GM12878 (cell line): ENCODE data around the gene MOCOS. TPM values are rescaled to one million over a fixed set of nuclear protein-coding genes. Genes with fewer than 3 reads are reported as not detected.

Experiments used
- ATF7 ChIP-seq: fragments of 450-650 bp; IDR thresholded peaks from 2 replicates; pipeline ENCODE4 v1.6.1; 2016; ENCODE audit warnings: low read depth, mild to moderate bottlenecking
- CHD2 ChIP-seq: IDR thresholded peaks from 2 replicates; pipeline ENCODE4 v1.6.1; 2011; ENCODE audit warnings: low read depth, low read length, improper control_type of control experiment, borderline replicate concordance
- CHD4 ChIP-seq: fragments of 200-600 bp; sonication (generic); IDR thresholded peaks from 2 replicates; pipeline ENCODE4 v1.6.1; 2016; ENCODE audit warnings: mild to moderate bottlenecking
- CREB1 ChIP-seq: IDR thresholded peaks from 2 replicates; pipeline ENCODE4 v1.6.1; 2012; ENCODE audit warnings: low read depth, mild to moderate bottlenecking, inconsistent platforms
- EGR1 ChIP-seq, 2 experiments: IDR thresholded peaks; 1 replicate in 1 of 2; 2 replicates in 1 of 2; pipeline ENCODE4 v1.6.1; 2011 to 2012; ENCODE audit warnings: low read depth in 2 of 2, low read length in 2 of 2, borderline replicate concordance in 1 of 2, mild to moderate bottlenecking in 1 of 2, moderate library complexity in 1 of 2
- GABPA ChIP-seq: IDR thresholded peaks from 2 replicates; pipeline ENCODE4 v1.6.1; 2014; ENCODE audit warnings: antibody characterized with exemption, low read depth, mild to moderate bottlenecking, inconsistent platforms
- HDAC6 ChIP-seq: fragments of 200-600 bp; sonication (generic); IDR thresholded peaks from one replicate; pipeline ENCODE4 v1.8.0; 2017; ENCODE audit warnings: antibody characterized with exemption; ENCODE audit not compliant: unreplicated experiment
- KDM1A ChIP-seq: fragments of 200-600 bp; sonication (generic); IDR thresholded peaks from 2 replicates; pipeline ENCODE4 v1.6.1; 2016; ENCODE audit warnings: borderline replicate concordance
- NFYB ChIP-seq: IDR thresholded peaks from 2 replicates; pipeline ENCODE4 v1.6.1; 2011; ENCODE audit warnings: low read depth, mild to moderate bottlenecking, low read length, improper control_type of control experiment, moderate library complexity; ENCODE audit not compliant: insufficient read depth
- SIN3A ChIP-seq: IDR thresholded peaks from 2 replicates; pipeline ENCODE4 v1.6.1; 2012; ENCODE audit warnings: low read depth, low read length, improper control_type of control experiment
- SMARCA5 ChIP-seq: fragments of 450-650 bp; IDR thresholded peaks from 2 replicates; pipeline ENCODE4 v1.6.1; 2017; ENCODE audit warnings: mild to moderate bottlenecking
- TBL1XR1 ChIP-seq: IDR thresholded peaks from 2 replicates; pipeline ENCODE4 v1.6.1; 2012; ENCODE audit warnings: low read depth, low read length, improper control_type of control experiment
- ZBED1 ChIP-seq: IDR thresholded peaks from 2 replicates; pipeline ENCODE4 v1.6.1; 2016; ENCODE audit warnings: borderline replicate concordance
- ZNF274 ChIP-seq: IDR thresholded peaks from one replicate; pipeline ENCODE4 v1.8.0; 2011; ENCODE audit not compliant: insufficient read length, insufficient read depth
- polyA plus RNA-seq, 11 experiments: library from polyadenylated mRNA; depleted of rRNA in 4 of 11; unstranded in 6 of 11; stranded (reverse) in 5 of 11; fragments of >200 nt; fragmentation: Nextera tagmentation in 4 of 11; fragmentation: Illumina TruSeq in 1 of 11; extraction: Ambion mirVana in 4 of 11; extraction: Trizol in 1 of 11; gene quantifications; 1 replicate in 1 of 11; 2 replicates in 10 of 11; pipeline versions ENCODE4 v1.2.1 to v1.2.3, GENCODE V29; 2011 to 2016; ENCODE audit warnings: inconsistent platforms in 2 of 11, missing spikeins in 2 of 11, low read depth in 1 of 11
- total RNA-seq, 4 experiments: library from RNA; depleted of rRNA in 3 of 4; stranded (reverse); fragments of >200 nt in 3 of 4; fragmentation: Illumina TruSeq in 1 of 4; extraction: Trizol in 1 of 4; gene quantifications; 2 replicates each; pipeline versions ENCODE4 v1.2.1 to v1.2.3, GENCODE V29; 2013 to 2021
- TF ChIP-seq, protein P1 (sequence below): fragments of 450-650 bp; formaldehyde crosslinking; IDR thresholded peaks from 2 replicates; pipeline ENCODE4 v1.4.0; 2020; ENCODE audit warnings: mild to moderate bottlenecking, moderate library complexity
- TF ChIP-seq, protein P2 (sequence below): IDR thresholded peaks from 2 replicates; pipeline ENCODE4 v1.6.1; 2011; ENCODE audit warnings: borderline replicate concordance, low read depth, mild to moderate bottlenecking, moderate library complexity, low read length; ENCODE audit not compliant: insufficient read depth, poor library complexity, severe bottlenecking
- TF ChIP-seq, protein P3 (sequence below): fragments of 450-650 bp; IDR thresholded peaks from 2 replicates; pipeline ENCODE4 v1.6.1; 2018; ENCODE audit warnings: borderline replicate concordance, mild to moderate bottlenecking; ENCODE audit not compliant: partially characterized antibody
- TF ChIP-seq, protein P4 (sequence below): fragments of 450-650 bp; IDR thresholded peaks from 2 replicates; pipeline ENCODE4 v1.6.1; 2016; ENCODE audit warnings: mild to moderate bottlenecking
- TF ChIP-seq, protein P5 (sequence below): fragments of 150-350 bp; IDR thresholded peaks from 2 replicates; pipeline ENCODE4 v1.6.1; 2014; ENCODE audit warnings: mild to moderate bottlenecking, low read depth, low read length

The MOCOS gene
- total and polyA plus RNA-seq, 10 of the 15 experiments (the other 5 are each of a cell fraction or from before 2014, with no cell fraction given) = 0.16 to 0.56 (median 0.33) TPM

DNA sequence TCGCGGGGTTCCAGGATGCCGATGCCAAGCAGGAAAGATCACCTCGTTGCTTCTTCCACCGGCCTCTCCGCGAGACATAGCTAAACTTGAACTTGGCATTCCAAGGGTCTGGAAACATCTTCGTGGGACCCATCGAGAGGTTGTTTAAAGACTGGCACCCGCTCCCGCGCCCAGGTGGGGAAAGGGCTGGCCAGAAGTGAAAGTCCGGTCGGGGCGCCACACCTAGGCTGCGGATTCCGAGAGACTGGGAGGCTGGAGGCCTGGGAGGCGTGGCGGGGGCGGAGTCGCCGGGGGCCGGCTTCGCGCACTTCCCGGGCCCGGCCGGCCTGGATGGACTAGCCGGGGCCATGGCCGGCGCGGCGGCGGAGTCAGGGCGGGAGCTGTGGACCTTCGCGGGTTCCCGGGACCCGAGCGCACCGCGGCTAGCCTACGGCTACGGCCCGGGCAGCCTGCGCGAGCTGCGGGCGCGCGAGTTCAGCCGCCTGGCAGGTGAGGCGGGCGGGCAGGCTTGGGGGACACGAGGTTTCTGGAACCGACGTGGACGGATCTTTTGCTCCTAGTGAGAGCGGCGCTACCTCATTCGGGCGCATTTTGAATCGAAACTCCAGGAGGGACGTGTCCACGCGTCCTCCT lies at the start of gene MOCOS (continued):
- TF ChIP-seq ZBED1 (no peak), ZNF274 (no peak), ATF7 (no peak), EGR1 (IDR thresholded peaks at IDR 0.05; ENCODE audit: borderline replicate concordance in 1 of 2, low read depth in 2 of 2, low read length in 2 of 2) (peak in 1 of 2 experiments; percentile 54; a peak in 1 of 3 replicates), NFYB (no peak), SMARCA5 (peak; percentile 37; the same call in 1 of the 2 replicates), HDAC6 (no peak), CHD4 (no peak), CHD2 (no peak), SIN3A (no peak), TBL1XR1 (no peak), CREB1 (no peak), KDM1A (no peak), GABPA (no peak)
- TF ChIP-seq, protein P1, sequence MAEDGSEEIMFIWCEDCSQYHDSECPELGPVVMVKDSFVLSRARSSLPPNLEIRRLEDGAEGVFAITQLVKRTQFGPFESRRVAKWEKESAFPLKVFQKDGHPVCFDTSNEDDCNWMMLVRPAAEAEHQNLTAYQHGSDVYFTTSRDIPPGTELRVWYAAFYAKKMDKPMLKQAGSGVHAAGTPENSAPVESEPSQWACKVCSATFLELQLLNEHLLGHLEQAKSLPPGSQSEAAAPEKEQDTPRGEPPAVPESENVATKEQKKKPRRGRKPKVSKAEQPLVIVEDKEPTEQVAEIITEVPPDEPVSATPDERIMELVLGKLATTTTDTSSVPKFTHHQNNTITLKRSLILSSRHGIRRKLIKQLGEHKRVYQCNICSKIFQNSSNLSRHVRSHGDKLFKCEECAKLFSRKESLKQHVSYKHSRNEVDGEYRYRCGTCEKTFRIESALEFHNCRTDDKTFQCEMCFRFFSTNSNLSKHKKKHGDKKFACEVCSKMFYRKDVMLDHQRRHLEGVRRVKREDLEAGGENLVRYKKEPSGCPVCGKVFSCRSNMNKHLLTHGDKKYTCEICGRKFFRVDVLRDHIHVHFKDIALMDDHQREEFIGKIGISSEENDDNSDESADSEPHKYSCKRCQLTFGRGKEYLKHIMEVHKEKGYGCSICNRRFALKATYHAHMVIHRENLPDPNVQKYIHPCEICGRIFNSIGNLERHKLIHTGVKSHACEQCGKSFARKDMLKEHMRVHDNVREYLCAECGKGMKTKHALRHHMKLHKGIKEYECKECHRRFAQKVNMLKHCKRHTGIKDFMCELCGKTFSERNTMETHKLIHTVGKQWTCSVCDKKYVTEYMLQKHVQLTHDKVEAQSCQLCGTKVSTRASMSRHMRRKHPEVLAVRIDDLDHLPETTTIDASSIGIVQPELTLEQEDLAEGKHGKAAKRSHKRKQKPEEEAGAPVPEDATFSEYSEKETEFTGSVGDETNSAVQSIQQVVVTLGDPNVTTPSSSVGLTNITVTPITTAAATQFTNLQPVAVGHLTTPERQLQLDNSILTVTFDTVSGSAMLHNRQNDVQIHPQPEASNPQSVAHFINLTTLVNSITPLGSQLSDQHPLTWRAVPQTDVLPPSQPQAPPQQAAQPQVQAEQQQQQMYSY (CRISPR knock-in tag) = no peak
- TF ChIP-seq, protein P2, sequence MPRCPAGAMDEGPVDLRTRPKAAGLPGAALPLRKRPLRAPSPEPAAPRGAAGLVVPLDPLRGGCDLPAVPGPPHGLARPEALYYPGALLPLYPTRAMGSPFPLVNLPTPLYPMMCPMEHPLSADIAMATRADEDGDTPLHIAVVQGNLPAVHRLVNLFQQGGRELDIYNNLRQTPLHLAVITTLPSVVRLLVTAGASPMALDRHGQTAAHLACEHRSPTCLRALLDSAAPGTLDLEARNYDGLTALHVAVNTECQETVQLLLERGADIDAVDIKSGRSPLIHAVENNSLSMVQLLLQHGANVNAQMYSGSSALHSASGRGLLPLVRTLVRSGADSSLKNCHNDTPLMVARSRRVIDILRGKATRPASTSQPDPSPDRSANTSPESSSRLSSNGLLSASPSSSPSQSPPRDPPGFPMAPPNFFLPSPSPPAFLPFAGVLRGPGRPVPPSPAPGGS = no peak
- TF ChIP-seq, protein P3, sequence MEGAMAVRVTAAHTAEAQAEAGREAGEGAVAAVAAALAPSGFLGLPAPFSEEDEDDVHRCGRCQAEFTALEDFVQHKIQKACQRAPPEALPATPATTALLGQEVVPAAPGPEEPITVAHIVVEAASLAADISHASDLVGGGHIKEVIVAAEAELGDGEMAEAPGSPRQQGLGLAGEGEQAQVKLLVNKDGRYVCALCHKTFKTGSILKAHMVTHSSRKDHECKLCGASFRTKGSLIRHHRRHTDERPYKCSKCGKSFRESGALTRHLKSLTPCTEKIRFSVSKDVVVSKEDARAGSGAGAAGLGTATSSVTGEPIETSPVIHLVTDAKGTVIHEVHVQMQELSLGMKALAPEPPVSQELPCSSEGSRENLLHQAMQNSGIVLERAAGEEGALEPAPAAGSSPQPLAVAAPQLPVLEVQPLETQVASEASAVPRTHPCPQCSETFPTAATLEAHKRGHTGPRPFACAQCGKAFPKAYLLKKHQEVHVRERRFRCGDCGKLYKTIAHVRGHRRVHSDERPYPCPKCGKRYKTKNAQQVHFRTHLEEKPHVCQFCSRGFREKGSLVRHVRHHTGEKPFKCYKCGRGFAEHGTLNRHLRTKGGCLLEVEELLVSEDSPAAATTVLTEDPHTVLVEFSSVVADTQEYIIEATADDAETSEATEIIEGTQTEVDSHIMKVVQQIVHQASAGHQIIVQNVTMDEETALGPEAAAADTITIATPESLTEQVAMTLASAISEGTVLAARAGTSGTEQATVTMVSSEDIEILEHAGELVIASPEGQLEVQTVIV = no peak
- TF ChIP-seq, protein P4, sequence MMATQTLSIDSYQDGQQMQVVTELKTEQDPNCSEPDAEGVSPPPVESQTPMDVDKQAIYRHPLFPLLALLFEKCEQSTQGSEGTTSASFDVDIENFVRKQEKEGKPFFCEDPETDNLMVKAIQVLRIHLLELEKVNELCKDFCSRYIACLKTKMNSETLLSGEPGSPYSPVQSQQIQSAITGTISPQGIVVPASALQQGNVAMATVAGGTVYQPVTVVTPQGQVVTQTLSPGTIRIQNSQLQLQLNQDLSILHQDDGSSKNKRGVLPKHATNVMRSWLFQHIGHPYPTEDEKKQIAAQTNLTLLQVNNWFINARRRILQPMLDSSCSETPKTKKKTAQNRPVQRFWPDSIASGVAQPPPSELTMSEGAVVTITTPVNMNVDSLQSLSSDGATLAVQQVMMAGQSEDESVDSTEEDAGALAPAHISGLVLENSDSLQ = no peak
- TF ChIP-seq, protein P5, sequence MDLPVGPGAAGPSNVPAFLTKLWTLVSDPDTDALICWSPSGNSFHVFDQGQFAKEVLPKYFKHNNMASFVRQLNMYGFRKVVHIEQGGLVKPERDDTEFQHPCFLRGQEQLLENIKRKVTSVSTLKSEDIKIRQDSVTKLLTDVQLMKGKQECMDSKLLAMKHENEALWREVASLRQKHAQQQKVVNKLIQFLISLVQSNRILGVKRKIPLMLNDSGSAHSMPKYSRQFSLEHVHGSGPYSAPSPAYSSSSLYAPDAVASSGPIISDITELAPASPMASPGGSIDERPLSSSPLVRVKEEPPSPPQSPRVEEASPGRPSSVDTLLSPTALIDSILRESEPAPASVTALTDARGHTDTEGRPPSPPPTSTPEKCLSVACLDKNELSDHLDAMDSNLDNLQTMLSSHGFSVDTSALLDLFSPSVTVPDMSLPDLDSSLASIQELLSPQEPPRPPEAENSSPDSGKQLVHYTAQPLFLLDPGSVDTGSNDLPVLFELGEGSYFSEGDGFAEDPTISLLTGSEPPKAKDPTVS = no peak
